Measurements from ENCODE around the gene KLHDC4. TPM values are rescaled to one million over a fixed set of nuclear protein-coding genes. Genes with fewer than 3 reads are reported as not detected.
"Not testable (repeated sequence)": the region's sequence is repeated elsewhere in the genome, so short reads cannot be mapped to it uniquely, and the experiment has no call there.

KLHDC4 gene
- total RNA-seq, 2 donors from 2014 or later: 21.8 to 79.4 TPM

GRCh38 chr16:87733190-87733589, 32.6 kb downstream of the KLHDC4 start:
- no peaks in the 10 kb centered on the region for H3K27me3 ChIP-seq
- no peak overlapping the region for H3K9ac ChIP-seq (ENCODE audit: low read depth in 2 of 2, low read length in 2 of 2)
- H3K27ac ChIP-seq: no peak overlapping the region
- TF ChIP-seq CTCF (IDR thresholded peaks at IDR 0.05): no peak
- H3K9me3 ChIP-seq: no peaks in the 10 kb centered on the region
- H3K36me3 ChIP-seq: no peaks in the 10 kb centered on the region
- DNase-seq: no peak
- no peaks in the 10 kb centered on the region for H3K4me1 ChIP-seq
- H3K4me3 ChIP-seq: no peak overlapping the region
- intact Hi-C loops (cut with DNase I): no loop called here

GRCh38 chr16:87731607-87732006, 34.2 kb downstream of the KLHDC4 start:
- no peaks in the 10 kb centered on the region for H3K9me3 ChIP-seq
- DNase-seq: no peak
- intact Hi-C loops (cut with DNase I): no loop called here
- no peak overlapping the region for H3K4me3 ChIP-seq
- no peak for TF ChIP-seq CTCF (IDR thresholded peaks at IDR 0.05)
- H3K4me1 ChIP-seq: no peaks in the 10 kb centered on the region
- no peaks in the 10 kb centered on the region for H3K27me3 ChIP-seq
- H3K9ac ChIP-seq (ENCODE audit: low read depth in 2 of 2, low read length in 2 of 2): no peak overlapping the region
- no peak overlapping the region for H3K27ac ChIP-seq
- no peaks in the 10 kb centered on the region for H3K36me3 ChIP-seq

- Histone ChIP-seq H3K27me3 (no peaks in the 10 kb centered on the region), H3K36me3 (no peaks in the 10 kb centered on the region), H3K4me3 (no peak overlapping the region), H3K27ac (no peak overlapping the region), H3K9ac (ENCODE audit: low read depth in 2 of 2, low read length in 2 of 2) (no peak overlapping the region), H3K4me1 (no peaks in the 10 kb centered on the region), H3K9me3 (no peaks in the 10 kb centered on the region)
- intact Hi-C loops (cut with DNase I): no loop called here
- TF ChIP-seq CTCF (IDR thresholded peaks at IDR 0.05): no peak
- no peak for DNase-seq
Measured at GRCh38 chr16:87729266-87729954, 36.4 kb downstream of the KLHDC4 start.

- Histone ChIP-seq H3K27me3 (no peaks in the 10 kb centered on the region), H3K4me3 (no peak overlapping the region), H3K36me3 (no peaks in the 10 kb centered on the region), H3K9me3 (no peaks in the 10 kb centered on the region), H3K27ac (no peak overlapping the region), H3K9ac (ENCODE audit: low read depth in 2 of 2, low read length in 2 of 2) (no peak overlapping the region), H3K4me1 (no peaks in the 10 kb centered on the region)
- no peak for TF ChIP-seq CTCF (IDR thresholded peaks at IDR 0.05)
- intact Hi-C loops (cut with DNase I): no loop called here
- DNase-seq: no peak
Measured at GRCh38 chr16:87728026-87728425, 37.8 kb downstream of the KLHDC4 start.

GRCh38 chr16:87727346-87727745, 38.4 kb downstream of the KLHDC4 start:
- H3K27me3 ChIP-seq: no peaks in the 10 kb centered on the region
- no peak overlapping the region for H3K9ac ChIP-seq (ENCODE audit: low read depth in 2 of 2, low read length in 2 of 2)
- no peak for TF ChIP-seq CTCF (IDR thresholded peaks at IDR 0.05)
- intact Hi-C loops (cut with DNase I): no loop called here
- no peak for DNase-seq
- H3K4me3 ChIP-seq: no peak overlapping the region
- no peaks in the 10 kb centered on the region for H3K4me1 ChIP-seq
- H3K9me3 ChIP-seq: no peaks in the 10 kb centered on the region
- H3K27ac ChIP-seq: no peak overlapping the region
- no peaks in the 10 kb centered on the region for H3K36me3 ChIP-seq

- H3K36me3 ChIP-seq; H3K9me3 ChIP-seq; H3K27ac ChIP-seq; DNase-seq; H3K9ac ChIP-seq (ENCODE audit: low read depth in 2 of 2, low read length in 2 of 2); H3K4me3 ChIP-seq; intact Hi-C loops (cut with DNase I); H3K4me1 ChIP-seq; H3K27me3 ChIP-seq: not testable (repeated sequence)
Measured at GRCh38 chr16:87726577-87726976, 39.2 kb downstream of the KLHDC4 start.
